NCI-H345 treated with DMSO at 0.1 percent for 48 hours (cell line): ENCODE results near the gene KMT5B.
A peak's percentile ranks its signal among the peaks of the same experiment; 100 is the strongest.

Experiments
- DNase-seq: peaks from one replicate; lab custom pipeline; 2025; ENCODE audit not compliant: unreplicated experiment; lab: John Stamatoyannopoulos, UW

KMT5B gene

DNA sequence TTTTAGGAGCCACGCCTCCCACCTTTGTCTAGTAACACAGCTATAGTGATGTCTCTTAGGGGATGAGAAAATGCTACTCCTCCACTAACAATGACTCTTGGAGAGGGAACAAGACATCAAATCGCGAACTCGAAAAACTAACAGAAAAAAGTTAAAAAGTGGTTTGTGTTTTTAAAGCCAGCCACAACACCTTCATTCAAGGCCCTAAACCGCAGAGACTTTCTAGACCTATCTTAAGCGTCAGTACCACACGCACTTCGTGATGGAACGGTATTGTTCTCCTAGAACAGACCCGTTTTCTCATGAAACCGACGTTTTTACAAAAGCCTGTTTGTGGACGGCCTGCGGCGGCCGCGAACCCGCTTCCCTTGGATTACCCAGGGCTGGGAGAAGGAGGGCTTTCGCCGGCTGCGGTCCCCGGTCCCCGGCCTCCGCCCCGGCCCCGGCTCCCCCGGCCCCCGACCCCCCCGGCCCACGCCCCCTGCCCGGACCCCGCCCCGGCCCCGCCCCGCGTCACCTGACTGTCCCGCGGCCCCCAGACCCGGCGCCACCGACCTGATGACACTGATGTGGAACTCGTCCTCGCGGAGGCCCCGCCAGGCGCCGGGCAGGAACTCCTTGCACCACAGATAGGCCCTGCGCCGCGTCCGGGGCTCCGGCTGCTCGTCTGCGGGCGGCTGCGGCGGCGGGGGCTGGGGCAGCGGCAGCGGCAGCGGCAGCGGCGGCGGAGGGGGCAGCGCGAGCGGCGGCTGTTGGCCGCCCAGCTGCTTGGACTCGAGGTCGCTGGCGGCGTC lies 92.6 kb downstream of the KMT5B start:
- DNase-seq, result peak; percentile 43

DNA sequence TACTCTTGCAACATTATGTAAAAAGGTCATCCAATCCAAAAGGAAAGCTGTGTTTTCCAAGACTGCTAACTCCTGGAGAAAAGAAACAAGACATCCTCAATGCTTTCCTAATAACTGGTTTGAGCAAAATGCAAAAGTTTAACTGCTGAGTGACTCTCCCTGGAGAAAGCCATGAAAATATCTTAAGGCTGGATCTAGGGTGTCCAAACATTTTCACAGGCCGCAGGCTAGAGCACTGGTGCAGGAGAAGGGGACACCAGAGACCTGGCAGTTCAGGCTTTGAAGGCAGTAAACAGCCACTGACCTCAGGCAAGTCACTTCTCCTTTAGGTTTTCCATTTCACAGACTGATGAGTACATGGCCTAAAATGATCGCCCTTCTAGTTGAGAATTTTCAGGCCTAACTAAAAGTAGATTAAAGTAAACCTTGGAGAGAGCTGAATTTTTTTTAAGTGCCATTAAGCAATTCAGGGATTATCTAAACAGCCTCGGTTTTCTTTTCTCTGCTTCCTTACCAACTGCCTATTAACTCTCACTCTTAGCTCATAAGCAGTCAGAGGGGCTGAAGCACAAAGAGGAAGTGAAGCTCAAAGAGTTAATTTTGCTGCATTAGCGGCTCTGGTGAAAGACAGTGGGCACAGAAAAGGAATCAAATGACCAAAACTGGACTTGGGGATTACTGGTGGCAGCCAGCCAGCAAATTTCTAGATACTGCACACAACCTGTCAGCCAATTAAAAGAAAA lies 94.2 kb downstream of the KMT5B start:
- no peak for DNase-seq

- DNase-seq, result no peak
Measured at GRCh38 chr11:68117853-68118470, 95.1 kb downstream of the KMT5B start.

- DNase-seq, result no peak
Measured at GRCh38 chr11:68116974-68117373, 96.1 kb downstream of the KMT5B start.

- DNase-seq, result no peak
Measured at GRCh38 chr11:68116126-68116525, 97.0 kb downstream of the KMT5B start.

GRCh38 chr11:68115285-68115684 lies 97.8 kb downstream of the KMT5B start:
- no peak for DNase-seq

DNA sequence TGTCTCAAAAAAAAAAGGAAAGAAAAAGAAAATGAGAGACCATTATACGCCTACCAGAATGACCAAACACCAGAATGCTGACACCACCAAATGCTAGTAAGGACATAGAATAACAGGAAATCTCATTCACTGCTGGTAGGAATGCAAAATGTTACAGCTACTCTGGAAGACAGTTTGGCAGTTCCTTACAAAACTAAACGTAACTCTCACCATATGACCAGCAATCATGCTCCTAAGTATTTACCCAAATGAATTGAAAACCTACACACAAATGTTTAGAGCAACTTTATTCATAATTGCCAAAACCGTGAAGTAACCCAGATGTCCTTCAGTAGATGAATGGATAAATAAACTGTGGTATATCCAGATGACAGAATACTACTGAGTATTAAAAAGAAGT lies 99.1 kb downstream of the KMT5B start:
- no peak for DNase-seq

DNA sequence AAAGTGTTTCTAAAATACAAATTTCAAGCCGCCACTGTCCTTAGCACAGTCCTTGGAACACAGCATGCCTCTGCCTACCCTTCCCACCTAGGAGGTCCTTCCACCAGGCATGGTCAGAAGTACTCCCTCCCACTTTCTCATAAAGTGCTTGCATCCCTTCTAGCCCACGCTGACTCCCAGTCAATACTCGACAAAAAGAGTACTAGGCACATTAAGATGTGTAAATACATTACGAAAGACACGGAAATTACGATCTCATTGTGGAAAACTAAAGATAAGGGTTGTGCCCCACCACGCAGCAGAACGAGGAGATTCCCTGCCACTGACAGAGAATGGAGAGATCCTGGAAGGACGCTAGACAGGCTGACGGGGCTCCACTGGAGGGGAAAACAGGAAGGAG lies 105.4 kb downstream of the KMT5B start:
- no peak for DNase-seq

DNA sequence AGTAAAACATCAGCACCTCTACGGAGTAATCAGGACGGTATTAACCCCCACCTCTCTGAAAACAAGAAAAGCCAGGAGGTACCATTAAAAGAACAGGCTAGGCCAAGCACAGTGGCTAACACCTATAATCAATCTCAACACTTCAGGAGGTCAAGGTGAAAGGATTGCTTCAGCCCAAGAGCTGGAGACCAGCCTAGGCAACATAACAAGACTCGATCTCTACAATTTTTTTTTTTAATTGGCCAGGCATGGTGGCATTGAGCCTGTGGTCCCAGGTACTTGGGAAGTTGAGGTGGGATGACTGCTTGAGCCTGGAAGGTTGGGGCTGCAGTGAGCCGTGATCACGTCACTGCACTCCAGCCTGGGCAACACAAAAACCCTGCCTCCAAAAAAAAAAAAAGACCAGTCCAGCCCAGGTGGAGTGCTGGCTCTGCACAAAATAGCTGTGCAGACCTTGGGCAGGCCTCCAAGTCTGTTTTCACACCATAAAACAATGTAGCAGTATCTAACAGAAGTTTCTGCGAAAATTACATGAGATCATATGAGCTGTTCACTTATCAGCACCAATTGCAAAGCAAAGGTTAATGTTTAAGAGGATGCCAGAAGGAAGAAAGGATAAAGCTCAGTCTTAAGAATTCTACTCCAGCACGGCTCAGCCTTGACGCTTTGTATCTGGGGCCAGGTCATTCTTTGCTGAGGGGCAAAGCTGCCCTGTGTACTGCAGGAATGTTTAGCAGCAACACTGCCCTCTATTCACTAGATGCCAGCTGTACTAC lies 106.7 kb downstream of the KMT5B start:
- no peak for DNase-seq
